ENCODE results near the gene DISP1. TPM values are rescaled to one million over a fixed set of nuclear protein-coding genes. Genes with fewer than 3 reads are reported as not detected.
A peak's percentile ranks its signal among the peaks of the same experiment; 100 is the strongest.

DISP1 gene
- total and polyA plus RNA-seq, 7 donors, result 1.4 to 5.8 (median 3.2) TPM

DNA sequence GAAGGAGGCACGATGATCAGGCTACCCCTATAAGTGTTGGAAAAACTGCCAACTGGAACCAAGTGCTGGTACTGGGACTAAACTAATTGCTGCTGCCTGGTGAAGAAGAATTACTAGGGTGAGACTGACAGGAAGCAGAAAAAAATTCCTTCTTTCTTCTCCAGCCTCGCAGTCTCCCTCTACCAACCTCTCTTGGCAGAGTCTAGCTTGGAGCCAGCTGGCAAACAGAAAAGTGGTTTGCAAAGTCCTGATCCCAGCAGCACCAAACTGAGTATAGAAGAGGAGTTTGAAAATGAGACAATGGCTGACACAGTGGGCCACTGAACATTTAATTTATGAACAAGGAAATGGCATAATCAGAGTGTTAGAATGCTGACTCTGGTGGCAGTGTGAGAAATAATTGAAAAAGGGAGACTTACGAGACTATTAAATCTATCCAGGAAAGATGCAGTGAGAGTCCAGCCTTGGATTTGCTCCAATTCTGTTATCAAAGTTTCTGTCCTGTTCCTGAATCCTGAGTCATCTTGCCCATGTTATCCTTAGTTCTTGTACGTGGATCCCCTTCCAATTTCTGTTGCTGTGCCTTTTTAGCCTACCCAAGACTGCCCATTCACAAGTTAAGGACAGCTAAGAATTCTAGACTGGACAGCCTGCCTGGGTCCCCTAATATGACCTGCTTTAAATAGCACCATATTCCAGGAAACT, 23.7 kb upstream of the DISP1 start:
- no peaks in the 10 kb centered on the region for H3K9me3 ChIP-seq
- intact Hi-C loops (cut with DNase I), result loop anchor here (2.0 to 10.0 kb wide), 3 partner anchors 291 to 334 kb away; no protein-coding TSS in a partner anchor
- peaks cover 0 to 2% (median 0%) of the 10 kb centered on the region in 3 donors for H3K27me3 ChIP-seq (ENCODE audit: insufficient read depth in 3 of 3, low read length in 2 of 3)
- H3K36me3 ChIP-seq (ENCODE audit: insufficient read depth in 1 of 2, low read depth in 1 of 2), result no peaks in the 10 kb centered on the region
- DNase-seq (no peak), ATAC-seq (no peak)
- TF ChIP-seq, protein P1, sequence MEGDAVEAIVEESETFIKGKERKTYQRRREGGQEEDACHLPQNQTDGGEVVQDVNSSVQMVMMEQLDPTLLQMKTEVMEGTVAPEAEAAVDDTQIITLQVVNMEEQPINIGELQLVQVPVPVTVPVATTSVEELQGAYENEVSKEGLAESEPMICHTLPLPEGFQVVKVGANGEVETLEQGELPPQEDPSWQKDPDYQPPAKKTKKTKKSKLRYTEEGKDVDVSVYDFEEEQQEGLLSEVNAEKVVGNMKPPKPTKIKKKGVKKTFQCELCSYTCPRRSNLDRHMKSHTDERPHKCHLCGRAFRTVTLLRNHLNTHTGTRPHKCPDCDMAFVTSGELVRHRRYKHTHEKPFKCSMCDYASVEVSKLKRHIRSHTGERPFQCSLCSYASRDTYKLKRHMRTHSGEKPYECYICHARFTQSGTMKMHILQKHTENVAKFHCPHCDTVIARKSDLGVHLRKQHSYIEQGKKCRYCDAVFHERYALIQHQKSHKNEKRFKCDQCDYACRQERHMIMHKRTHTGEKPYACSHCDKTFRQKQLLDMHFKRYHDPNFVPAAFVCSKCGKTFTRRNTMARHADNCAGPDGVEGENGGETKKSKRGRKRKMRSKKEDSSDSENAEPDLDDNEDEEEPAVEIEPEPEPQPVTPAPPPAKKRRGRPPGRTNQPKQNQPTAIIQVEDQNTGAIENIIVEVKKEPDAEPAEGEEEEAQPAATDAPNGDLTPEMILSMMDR (IDR thresholded peaks at IDR 0.05), result no peak
- WGBS, 3 donors, result 45 to 60% (median 55%) methylated on average over 4 of the region's 4 CpGs
- H3K4me1 ChIP-seq, result no peaks in the 10 kb centered on the region
- no peak overlapping the region for H3K4me3 ChIP-seq
- H3K27ac ChIP-seq, result no peak overlapping the region

DNA sequence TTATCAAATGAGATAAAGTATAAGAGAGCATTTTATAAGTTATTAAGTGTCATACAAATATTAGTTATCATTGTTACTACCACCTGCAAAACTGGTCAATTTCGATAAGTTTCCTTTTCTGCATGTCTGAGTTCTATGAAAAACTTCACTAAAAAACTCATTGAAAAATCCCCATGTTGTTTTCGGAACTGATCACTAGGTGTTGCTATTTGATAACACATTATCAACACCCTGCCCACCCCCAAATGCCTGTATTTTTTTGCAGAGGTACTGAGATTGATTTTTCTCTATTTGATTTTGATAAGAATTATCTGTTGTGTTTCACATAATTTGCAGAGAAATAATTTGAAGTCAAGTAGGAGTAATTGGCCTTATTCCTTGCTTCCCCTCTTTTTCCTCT, 22.1 kb upstream of the DISP1 start:
- Histone ChIP-seq H3K4me3 (no peak overlapping the region), H3K9me3 (no peaks in the 10 kb centered on the region), H3K27ac (no peak overlapping the region), H3K36me3 (ENCODE audit: insufficient read depth in 1 of 2, low read depth in 1 of 2) (no peaks in the 10 kb centered on the region), H3K4me1 (no peaks in the 10 kb centered on the region), H3K27me3 (ENCODE audit: insufficient read depth in 3 of 3, low read length in 2 of 3) (peaks cover 0 to 2% (median 0%) of the 10 kb centered on the region in 3 donors)
- WGBS, 3 donors, result 17 to 22% (median 20%) methylated on average over 2 of the region's 2 CpGs
- no peak for DNase-seq
- TF ChIP-seq, protein P1 (IDR thresholded peaks at IDR 0.05), result peak; percentile 58
- intact Hi-C loops (cut with DNase I), result loop anchor here (1.0 to 10.0 kb wide), 4 partner anchors 54 to 332 kb away; no protein-coding TSS in a partner anchor
- ATAC-seq, result peak in 2 of 4 donors; percentile 51 to 72

DNA sequence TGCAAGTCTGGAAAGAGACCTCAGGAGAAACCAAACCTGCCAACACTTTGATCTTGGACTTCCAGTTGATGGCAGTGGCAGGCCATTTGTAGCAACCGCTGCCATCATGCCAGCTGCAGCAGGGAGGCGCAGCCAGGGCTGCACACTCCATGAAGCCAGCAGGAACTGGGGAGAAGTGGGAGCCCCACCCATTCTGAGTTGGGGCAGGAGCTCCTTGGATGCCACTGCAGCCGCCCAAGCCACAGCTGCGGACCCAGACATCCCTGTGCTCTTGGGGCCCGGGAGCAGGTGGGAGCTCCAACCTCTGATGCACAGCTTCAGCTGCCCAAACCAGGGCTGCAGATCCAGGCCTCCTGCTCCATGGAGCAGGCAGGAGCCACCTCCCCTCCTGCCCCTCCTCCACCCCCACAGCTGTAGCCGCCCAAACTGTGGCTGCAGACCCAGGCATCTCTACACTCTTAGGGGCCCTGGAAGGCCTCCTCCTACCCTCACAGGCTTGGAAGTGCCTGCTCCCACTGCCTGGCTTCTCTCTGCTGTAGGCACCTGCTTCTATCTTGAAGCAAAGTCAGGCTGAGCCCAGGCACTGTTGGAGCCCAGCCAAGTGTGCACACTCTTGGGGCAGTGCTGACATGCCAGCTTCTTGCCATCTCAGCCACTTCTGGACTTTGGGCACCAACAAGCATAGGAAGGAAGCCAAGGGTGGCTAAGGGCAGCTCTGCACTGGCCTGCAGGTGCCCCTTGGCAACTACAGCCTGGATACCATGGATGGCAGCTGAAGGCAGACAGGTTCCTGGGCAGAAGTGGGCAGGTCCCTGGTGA, 20.0 kb upstream of the DISP1 start:
- 57 to 87% (median 63%) methylated on average over 6 of the region's 6 CpGs for WGBS, 3 donors
- Histone ChIP-seq H3K9me3 (no peaks in the 10 kb centered on the region), H3K36me3 (ENCODE audit: insufficient read depth in 1 of 2, low read depth in 1 of 2) (no peaks in the 10 kb centered on the region), H3K4me3 (no peak overlapping the region), H3K27ac (no peak overlapping the region), H3K27me3 (ENCODE audit: insufficient read depth in 3 of 3, low read length in 2 of 3) (peaks cover 0 to 2% (median 0%) of the 10 kb centered on the region in 3 donors), H3K4me1 (no peaks in the 10 kb centered on the region)
- DNase-seq (no peak), ATAC-seq (no peak)
- TF ChIP-seq, protein P1 (IDR thresholded peaks at IDR 0.05), result no peak
- intact Hi-C loops (cut with DNase I), result loop anchor here in 1 of 2 donors (5.0 to 10.0 kb wide), 2 partner anchors 287 to 330 kb away; no protein-coding TSS in a partner anchor

DNA sequence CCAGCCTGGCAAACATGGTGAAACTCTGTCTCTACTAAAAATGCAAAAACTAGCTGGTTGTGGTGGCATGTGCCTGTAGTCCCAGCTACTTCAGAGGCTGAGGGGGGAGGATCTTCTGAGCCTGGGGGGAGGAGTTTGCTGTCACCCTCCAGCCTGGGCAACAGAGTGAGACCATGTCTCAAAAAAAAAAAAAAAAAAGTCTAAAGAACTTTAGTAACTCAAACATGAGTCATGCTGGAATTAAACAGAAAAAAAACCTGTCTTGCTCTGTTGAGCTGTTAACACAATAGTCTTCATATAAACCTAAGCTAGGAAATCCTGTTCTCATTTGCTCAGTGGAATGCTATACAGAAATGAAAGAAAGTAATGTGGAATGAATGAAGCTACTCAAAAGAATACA, 16.7 kb upstream of the DISP1 start:
- H3K27ac ChIP-seq, result no peak overlapping the region
- no peak for DNase-seq
- H3K27me3 ChIP-seq (ENCODE audit: insufficient read depth in 3 of 3, low read length in 2 of 3), result no peaks in the 10 kb centered on the region
- ATAC-seq, result no peak
- H3K4me1 ChIP-seq, result no peaks in the 10 kb centered on the region
- TF ChIP-seq, protein P1 (IDR thresholded peaks at IDR 0.05), result no peak
- no peaks in the 10 kb centered on the region for H3K36me3 ChIP-seq (ENCODE audit: insufficient read depth in 1 of 2, low read depth in 1 of 2)
- H3K9me3 ChIP-seq, result no peaks in the 10 kb centered on the region
- H3K4me3 ChIP-seq, result no peak overlapping the region
- intact Hi-C loops (cut with DNase I), result loop anchor here in 1 of 2 donors (10.0 kb wide), 1 partner anchor 327 kb away; no protein-coding TSS in a partner anchor

All from psoas muscle (tissue), 8 donors.